DMS 273 (cell line): ENCODE data around the gene GTSE1.

ENCODE experiments used
- DNase-seq: peaks from one replicate; lab custom pipeline; 2025; ENCODE audit not compliant: unreplicated experiment; lab: John Stamatoyannopoulos, UW

The GTSE1 gene

GRCh38 chr22:46323162-46323561, 26.5 kb downstream of the GTSE1 start:
- DNase-seq, result no peak

- no peak for DNase-seq
Observed at GRCh38 chr22:46326066-46326680, 29.5 kb downstream of the GTSE1 start.

GRCh38 chr22:46327691-46328465, 31.2 kb downstream of the GTSE1 start:
- no peak for DNase-seq

- no peak for DNase-seq
Observed at GRCh38 chr22:46328797-46329196, 32.1 kb downstream of the GTSE1 start.

- no peak for DNase-seq
Observed at GRCh38 chr22:46329616-46330015, 32.9 kb downstream of the GTSE1 start.

GRCh38 chr22:46330426-46330825, 33.8 kb downstream of the GTSE1 start:
- no peak for DNase-seq

GRCh38 chr22:46331496-46331895, 34.8 kb downstream of the GTSE1 start:
- no peak for DNase-seq

- DNase-seq, result peak; percentile 89
Observed at GRCh38 chr22:46335201-46336118, 38.8 kb downstream of the GTSE1 start, which contains the start of gene TRMU. Gene TRMU, plus strand, starts transcription at chr22:46335714. Its CDS starts 51 bp downstream, at chr22:46335765.

GRCh38 chr22:46336119-46337078, 39.7 kb downstream of the GTSE1 start:
- DNase-seq, result peak; percentile 45

- no peak for DNase-seq
Observed at GRCh38 chr22:46337870-46338269, 41.2 kb downstream of the GTSE1 start.

- no peak for DNase-seq
Observed at GRCh38 chr22:46338636-46339035, 42.0 kb downstream of the GTSE1 start.

- no peak for DNase-seq
Observed at GRCh38 chr22:46339956-46340355, 43.3 kb downstream of the GTSE1 start.

- DNase-seq, result no peak
Observed at GRCh38 chr22:46340676-46341075, 44.0 kb downstream of the GTSE1 start.

GRCh38 chr22:46346680-46347405, 50.2 kb downstream of the GTSE1 start:
- no peak for DNase-seq

- DNase-seq, result no peak
Observed at GRCh38 chr22:46347646-46348045, 51.0 kb downstream of the GTSE1 start.

- no peak for DNase-seq
Observed at GRCh38 chr22:46348099-46348695, 51.5 kb downstream of the GTSE1 start.

- DNase-seq, result no peak
Observed at GRCh38 chr22:46349238-46349637, 52.6 kb downstream of the GTSE1 start.

GRCh38 chr22:46349681-46350080, 53.0 kb downstream of the GTSE1 start:
- no peak for DNase-seq

GRCh38 chr22:46350121-46350520, 53.5 kb downstream of the GTSE1 start:
- DNase-seq, result no peak
